GM18517 (cell line): Measurements from ENCODE around the gene U2SURP.
"Not testable (repeated sequence)": the region's sequence is repeated elsewhere in the genome, so short reads cannot be mapped to it uniquely, and the experiment has no call there.

Experiments used
- ATAC-seq: cut with Tn5 transposase; IDR thresholded peaks from one replicate; pipeline ENCODE4 v1.9.1; 2021; ENCODE audit warnings: mild to moderate bottlenecking, moderate library complexity; ENCODE audit not compliant: unreplicated experiment

The U2SURP gene

GRCh38 chr3:143068059-143068458 lies 66.7 kb downstream of the U2SURP start:
- ATAC-seq: no peak

GRCh38 chr3:143070977-143071551 lies 69.7 kb downstream of the U2SURP start:
- no peak for ATAC-seq

- ATAC-seq: no peak
Measured at GRCh38 chr3:143071776-143072175, 70.4 kb downstream of the U2SURP start.

GRCh38 chr3:143072298-143073020 lies 71.1 kb downstream of the U2SURP start:
- not testable (repeated sequence) for ATAC-seq

GRCh38 chr3:143073541-143073940 lies 72.2 kb downstream of the U2SURP start:
- ATAC-seq: not testable (repeated sequence)

GRCh38 chr3:143073983-143074382 lies 72.6 kb downstream of the U2SURP start:
- ATAC-seq: not testable (repeated sequence)

- ATAC-seq: no peak
Measured at GRCh38 chr3:143078883-143079282, 77.5 kb downstream of the U2SURP start.

- no peak for ATAC-seq
Measured at GRCh38 chr3:143080196-143080595, 78.8 kb downstream of the U2SURP start.

- ATAC-seq: no peak
Measured at GRCh38 chr3:143081365-143081764, 80.0 kb downstream of the U2SURP start.

- ATAC-seq: peak; percentile 89
Measured at GRCh38 chr3:143081844-143082778, 80.7 kb downstream of the U2SURP start.

- ATAC-seq: no peak
Measured at GRCh38 chr3:143083781-143084180, 82.4 kb downstream of the U2SURP start.

GRCh38 chr3:143084856-143085731 lies 83.7 kb downstream of the U2SURP start:
- peak; percentile 52 for ATAC-seq

- ATAC-seq: no peak
Measured at GRCh38 chr3:143088835-143089234, 87.5 kb downstream of the U2SURP start.

- no peak for ATAC-seq
Measured at GRCh38 chr3:143089965-143090364, 88.6 kb downstream of the U2SURP start.

- no peak for ATAC-seq
Measured at GRCh38 chr3:143090486-143090885, 89.1 kb downstream of the U2SURP start.

GRCh38 chr3:143090976-143091837 lies 89.8 kb downstream of the U2SURP start:
- ATAC-seq: no peak

GRCh38 chr3:143092191-143092590 lies 90.8 kb downstream of the U2SURP start:
- no peak for ATAC-seq

GRCh38 chr3:143095813-143096212 lies 94.4 kb downstream of the U2SURP start:
- no peak for ATAC-seq

- no peak for ATAC-seq
Measured at GRCh38 chr3:143098032-143098764, 96.8 kb downstream of the U2SURP start.
